Activated CD4-positive, alpha-beta memory T cell treated with anti-CD3 and anti-CD28 coated beads, Interleukin-2, amount 10 ng/mL, durations not matched to agents 7 days and 5 days (primary cell): Measurements from ENCODE around the gene COLEC12. TPM values are rescaled to one million over a fixed set of nuclear protein-coding genes. Genes with fewer than 3 reads are reported as not detected.

Experiments
- CTCF ChIA-PET: fragments of 350-600 bp; sonication (Branson Sonifier 250); formaldehyde crosslinking; loops from one replicate; lab custom pipeline; 2021; ENCODE audit warnings: antibody characterized with exemption, inconsistent platforms; lab: Charles Lee
- POLR2A ChIA-PET: fragments of 350-600 bp; sonication (Branson Sonifier 250); formaldehyde crosslinking; loops from one replicate; lab custom pipeline; 2021; ENCODE audit warnings: antibody characterized with exemption; lab: Charles Lee
- DNase-seq: peaks from one replicate; pipeline ENCODE4 v3.0.0-alpha.2; 2020
- H3K27ac Mint-ChIP-seq: one replicate; pipeline ENCODE4 v1.8.0; 2021; ENCODE audit warnings: mild to moderate bottlenecking, mixed read lengths
- H3K27me3 Mint-ChIP-seq: one replicate; pipeline ENCODE4 v1.8.0; 2021; ENCODE audit warnings: mixed read lengths
- H3K36me3 Mint-ChIP-seq: one replicate; pipeline ENCODE4 v1.8.0; 2021; ENCODE audit warnings: low read depth, mixed read lengths
- H3K4me1 Mint-ChIP-seq: one replicate; pipeline ENCODE4 v1.8.0; 2021; ENCODE audit warnings: mixed read lengths
- H3K4me3 Mint-ChIP-seq: one replicate; pipeline ENCODE4 v1.8.0; 2021; ENCODE audit warnings: mild to moderate bottlenecking, mixed read lengths
- H3K9me3 Mint-ChIP-seq: one replicate; pipeline ENCODE4 v1.8.0; 2021; ENCODE audit warnings: mixed read lengths
- total RNA-seq, 2 experiments: library from RNA; stranded (reverse); gene quantifications; one replicate each; pipeline ENCODE4 v1.2.3, GENCODE V29; 2021

COLEC12 gene
- total RNA-seq, 2 experiments from 2014 or later, result not detected

GRCh38 chr18:498931-499775, 1.3 kb downstream of the COLEC12 start:
- no peak for DNase-seq
- Mint-ChIP-seq H3K4me3 (no peak overlapping the region), H3K4me1 (peaks cover 3% of the 10 kb centered on the region), H3K27ac (no peak overlapping the region), H3K27me3 (peaks cover 39% of the 10 kb centered on the region), H3K9me3 (no peaks in the 10 kb centered on the region), H3K36me3 (no peaks in the 10 kb centered on the region)
- ChIA-PET CTCF (no interaction called here), POLR2A (no interaction called here)

DNA sequence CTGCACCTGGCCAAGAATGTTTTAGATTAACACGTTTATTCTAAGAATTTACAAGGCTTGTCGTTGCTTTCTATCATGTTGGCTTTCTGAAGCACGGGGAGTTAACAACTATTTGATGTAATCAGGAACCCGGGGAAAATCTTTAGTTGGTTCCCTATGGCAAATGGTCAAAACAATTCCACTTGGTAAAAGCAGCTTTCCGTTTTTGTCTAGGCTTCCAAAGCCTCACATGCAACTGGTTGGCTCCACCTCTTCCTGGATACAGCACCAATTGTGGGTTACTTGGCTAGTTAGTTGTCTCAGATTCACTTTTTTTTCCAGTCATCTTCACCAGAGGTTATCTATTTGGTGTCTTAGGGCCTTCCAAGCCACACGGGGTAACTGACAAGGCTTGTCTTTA, 2.8 kb downstream of the COLEC12 start:
- peaks cover 3% of the 10 kb centered on the region for H3K4me1 Mint-ChIP-seq
- H3K27ac Mint-ChIP-seq, result no peak overlapping the region
- no peaks in the 10 kb centered on the region for H3K36me3 Mint-ChIP-seq
- CTCF ChIA-PET, result no interaction called here
- H3K4me3 Mint-ChIP-seq, result no peak overlapping the region
- no peaks in the 10 kb centered on the region for H3K9me3 Mint-ChIP-seq
- POLR2A ChIA-PET, result no interaction called here
- DNase-seq, result no peak
- H3K27me3 Mint-ChIP-seq, result peaks cover 39% of the 10 kb centered on the region

DNA sequence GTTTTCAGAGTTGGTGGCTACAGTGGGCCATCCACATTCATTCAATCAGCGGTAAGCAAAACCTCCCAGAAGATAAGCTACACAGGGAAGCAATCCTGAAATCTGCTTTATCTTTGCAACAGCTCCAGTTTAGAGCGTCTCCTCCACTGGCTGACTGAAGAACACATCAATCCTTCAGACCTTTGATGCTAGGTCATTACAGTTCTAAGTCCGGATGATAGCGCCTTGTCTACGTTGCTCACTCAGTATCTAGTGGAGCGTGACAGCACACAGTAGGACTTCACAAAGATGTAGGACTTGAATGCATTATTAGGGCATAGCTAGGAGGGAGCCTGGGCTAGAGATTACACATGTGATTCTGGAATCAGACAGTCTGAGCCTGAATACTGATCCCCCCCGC, 5.0 kb downstream of the COLEC12 start:
- CTCF ChIA-PET, result interaction anchor here (1.2 to 1.4 kb wide), 3 partner anchors 16 to 121 kb away, joined by 3 read pairs; no protein-coding TSS in a partner anchor
- POLR2A ChIA-PET, result no interaction called here
- no peak overlapping the region for H3K4me3 Mint-ChIP-seq
- no peak for DNase-seq
- H3K27me3 Mint-ChIP-seq, result peaks cover 28% of the 10 kb centered on the region
- peaks cover 3% of the 10 kb centered on the region for H3K4me1 Mint-ChIP-seq
- H3K27ac Mint-ChIP-seq, result no peak overlapping the region
- no peaks in the 10 kb centered on the region for H3K36me3 Mint-ChIP-seq
- no peaks in the 10 kb centered on the region for H3K9me3 Mint-ChIP-seq

DNA sequence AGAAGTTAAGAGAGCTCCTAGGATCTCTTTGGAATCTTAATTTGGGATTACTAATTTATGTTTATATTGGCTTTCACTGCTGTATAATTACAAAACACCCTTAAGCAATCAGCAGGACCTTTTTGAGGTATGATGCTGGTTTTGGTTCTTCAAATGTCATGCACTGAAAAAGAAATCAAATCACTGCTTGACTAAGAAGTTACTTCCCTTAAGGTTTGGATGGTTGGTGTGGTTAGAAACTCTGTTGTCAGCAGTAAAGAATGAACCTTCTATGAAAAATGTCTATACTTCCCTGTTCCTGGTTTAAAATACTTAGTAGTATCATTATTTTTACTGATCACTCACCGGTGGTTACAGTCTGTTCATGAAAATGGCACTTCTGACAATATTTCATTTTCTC, 5.5 kb downstream of the COLEC12 start:
- CTCF ChIA-PET, result interaction anchor here (1.3 to 1.4 kb wide), 2 partner anchors 15 to 21 kb away, joined by 3 read pairs; no protein-coding TSS in a partner anchor
- no peak overlapping the region for H3K27ac Mint-ChIP-seq
- H3K36me3 Mint-ChIP-seq, result no peaks in the 10 kb centered on the region
- DNase-seq, result no peak
- POLR2A ChIA-PET, result no interaction called here
- peaks cover 3% of the 10 kb centered on the region for H3K4me1 Mint-ChIP-seq
- peaks cover 28% of the 10 kb centered on the region for H3K27me3 Mint-ChIP-seq
- H3K4me3 Mint-ChIP-seq, result no peak overlapping the region
- no peaks in the 10 kb centered on the region for H3K9me3 Mint-ChIP-seq

- ChIA-PET CTCF (interaction anchor here (0.5 to 1.3 kb wide), 2 partner anchors 17 to 20 kb away, joined by 3 read pairs; no protein-coding TSS in a partner anchor), POLR2A (no interaction called here)
- no peaks in the 10 kb centered on the region for H3K36me3 Mint-ChIP-seq
- H3K9me3 Mint-ChIP-seq, result no peaks in the 10 kb centered on the region
- DNase-seq, result no peak
- no peaks in the 10 kb centered on the region for H3K4me1 Mint-ChIP-seq
- no peak overlapping the region for H3K27ac Mint-ChIP-seq
- no peak overlapping the region for H3K4me3 Mint-ChIP-seq
- peaks cover 21% of the 10 kb centered on the region for H3K27me3 Mint-ChIP-seq
These were observed 6.2 kb downstream of the COLEC12 start for GRCh38 chr18:493986-494983.

- Mint-ChIP-seq H3K27ac (no peak overlapping the region), H3K4me1 (no peaks in the 10 kb centered on the region), H3K36me3 (no peaks in the 10 kb centered on the region), H3K27me3 (peaks cover 7% of the 10 kb centered on the region), H3K9me3 (no peaks in the 10 kb centered on the region), H3K4me3 (no peak overlapping the region)
- CTCF ChIA-PET, result no interaction called here
- POLR2A ChIA-PET, result no interaction called here
- no peak for DNase-seq
These were observed 8.1 kb downstream of the COLEC12 start for GRCh38 chr18:492451-492850.

GRCh38 chr18:490624-491023, 9.9 kb downstream of the COLEC12 start:
- ChIA-PET POLR2A (no interaction called here), CTCF (no interaction called here)
- DNase-seq, result no peak
- H3K9me3 Mint-ChIP-seq, result no peaks in the 10 kb centered on the region
- no peaks in the 10 kb centered on the region for H3K36me3 Mint-ChIP-seq
- H3K27me3 Mint-ChIP-seq, result peaks cover 6% of the 10 kb centered on the region
- H3K27ac Mint-ChIP-seq, result no peak overlapping the region
- H3K4me3 Mint-ChIP-seq, result no peak overlapping the region
- no peaks in the 10 kb centered on the region for H3K4me1 Mint-ChIP-seq

GRCh38 chr18:490024-490366, 10.5 kb downstream of the COLEC12 start:
- ChIA-PET CTCF (no interaction called here), POLR2A (no interaction called here)
- no peaks in the 10 kb centered on the region for H3K36me3 Mint-ChIP-seq
- no peak overlapping the region for H3K4me3 Mint-ChIP-seq
- H3K4me1 Mint-ChIP-seq, result no peaks in the 10 kb centered on the region
- DNase-seq, result no peak
- H3K9me3 Mint-ChIP-seq, result no peaks in the 10 kb centered on the region
- H3K27me3 Mint-ChIP-seq, result peaks cover 4% of the 10 kb centered on the region
- H3K27ac Mint-ChIP-seq, result no peak overlapping the region

GRCh38 chr18:489244-490023, 11.1 kb downstream of the COLEC12 start:
- H3K4me3 Mint-ChIP-seq, result no peak overlapping the region
- no peak for DNase-seq
- POLR2A ChIA-PET, result no interaction called here
- no peaks in the 10 kb centered on the region for H3K36me3 Mint-ChIP-seq
- CTCF ChIA-PET, result no interaction called here
- no peak overlapping the region for H3K27ac Mint-ChIP-seq
- H3K4me1 Mint-ChIP-seq, result no peaks in the 10 kb centered on the region
- H3K9me3 Mint-ChIP-seq, result no peaks in the 10 kb centered on the region
- peaks cover 4% of the 10 kb centered on the region for H3K27me3 Mint-ChIP-seq

DNA sequence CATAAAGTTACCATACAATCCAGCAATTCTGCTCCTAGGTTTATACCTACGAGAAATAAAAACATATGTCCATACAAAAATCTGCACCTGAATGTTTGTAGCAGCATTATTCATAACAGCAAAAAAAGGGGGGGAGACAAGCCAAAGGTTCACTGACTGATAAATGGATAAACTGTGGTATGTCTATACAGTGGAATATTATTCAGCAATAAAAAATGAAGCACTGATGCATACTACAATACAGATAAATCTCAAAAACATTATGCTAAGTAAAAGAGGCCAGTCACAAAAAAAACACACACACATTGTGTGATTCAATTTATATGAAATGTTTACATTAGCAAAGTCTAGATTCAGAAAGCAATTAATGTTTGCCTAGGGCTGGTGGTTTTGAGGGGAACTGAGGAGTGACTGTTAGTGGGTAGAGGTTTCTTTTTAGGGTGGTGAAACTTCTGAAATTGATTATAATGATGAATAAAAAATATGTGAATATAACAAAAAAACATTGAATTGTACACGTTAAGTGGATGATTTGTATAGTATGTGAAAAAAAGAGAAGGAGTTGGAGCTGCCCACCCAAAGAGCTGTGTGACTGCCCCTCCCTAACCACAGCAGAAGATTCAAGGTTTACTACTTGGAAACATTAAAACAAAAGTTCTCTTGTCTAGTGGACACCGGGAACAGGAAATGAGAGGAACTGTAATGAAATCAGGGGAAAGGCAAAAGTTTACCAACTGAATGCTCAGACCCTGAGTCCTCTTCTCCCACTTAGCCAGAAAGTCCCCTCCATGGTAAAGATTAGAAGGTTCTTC, 13.4 kb downstream of the COLEC12 start:
- no peak for DNase-seq
- no peaks in the 10 kb centered on the region for H3K9me3 Mint-ChIP-seq
- ChIA-PET POLR2A (no interaction called here), CTCF (no interaction called here)
- H3K27me3 Mint-ChIP-seq, result peaks cover 4% of the 10 kb centered on the region
- H3K36me3 Mint-ChIP-seq, result no peaks in the 10 kb centered on the region
- H3K4me1 Mint-ChIP-seq, result no peaks in the 10 kb centered on the region
- no peak overlapping the region for H3K27ac Mint-ChIP-seq
- H3K4me3 Mint-ChIP-seq, result no peak overlapping the region

DNA sequence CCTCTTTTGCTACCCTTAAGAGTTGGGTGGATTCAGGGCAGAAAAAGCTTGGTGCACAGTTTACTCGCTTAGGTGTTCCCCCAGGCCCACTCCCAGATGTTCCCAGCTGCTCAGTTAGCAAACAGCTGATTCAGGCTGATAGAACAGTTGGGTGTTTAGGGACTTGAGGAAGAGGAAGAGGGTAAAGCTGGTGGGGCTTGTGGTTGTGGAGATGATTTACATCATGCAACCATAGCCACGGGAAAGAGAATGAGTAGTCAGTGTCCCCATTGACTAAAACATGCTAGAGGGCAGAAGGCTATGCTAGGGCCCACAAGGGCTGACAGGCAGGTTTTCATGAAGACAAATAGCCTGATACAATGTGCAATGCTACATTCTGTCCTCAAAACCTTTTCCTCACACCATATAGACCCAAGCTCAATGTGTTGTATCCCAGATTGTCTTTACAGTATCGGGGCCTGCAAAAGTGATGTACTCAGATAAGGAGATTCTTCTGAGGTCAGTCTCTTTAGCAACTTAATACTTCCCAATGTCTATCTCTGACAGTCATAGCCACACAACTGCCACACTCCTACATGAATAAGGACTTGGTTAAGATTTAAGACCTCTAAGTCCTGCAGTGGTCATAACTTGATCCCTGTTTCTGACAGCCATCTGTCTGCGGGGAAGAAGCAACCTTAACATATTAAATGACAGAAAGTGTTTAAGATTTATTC, 15.6 kb downstream of the COLEC12 start:
- H3K27ac Mint-ChIP-seq, result no peak overlapping the region
- H3K4me1 Mint-ChIP-seq, result no peaks in the 10 kb centered on the region
- H3K36me3 Mint-ChIP-seq, result no peaks in the 10 kb centered on the region
- POLR2A ChIA-PET, result no interaction called here
- H3K9me3 Mint-ChIP-seq, result no peaks in the 10 kb centered on the region
- DNase-seq, result no peak
- peaks cover 4% of the 10 kb centered on the region for H3K27me3 Mint-ChIP-seq
- H3K4me3 Mint-ChIP-seq, result no peak overlapping the region
- CTCF ChIA-PET, result no interaction called here

GRCh38 chr18:478681-479080, 21.8 kb downstream of the COLEC12 start:
- Mint-ChIP-seq H3K27ac (no peak overlapping the region), H3K27me3 (no peaks in the 10 kb centered on the region), H3K36me3 (no peaks in the 10 kb centered on the region), H3K4me3 (no peak overlapping the region), H3K9me3 (no peaks in the 10 kb centered on the region), H3K4me1 (no peaks in the 10 kb centered on the region)
- ChIA-PET CTCF (no interaction called here), POLR2A (no interaction called here)
- DNase-seq, result no peak
